Measurements from ENCODE around the gene COL5A1.

Gene COL5A1

GRCh38 chr9:134747951-134748489 lies 106.4 kb downstream of the COL5A1 start:
- TF ChIP-seq POLR2AphosphoS5 (IDR thresholded peaks at IDR 0.05; ENCODE audit: low read depth, low read length) (no peak), SIN3A (IDR thresholded peaks at IDR 0.05; ENCODE audit: borderline replicate concordance, insufficient read depth, low read length) (no peak), FOXP2 (optimal IDR thresholded peaks at IDR 0.05; ENCODE audit: borderline replicate concordance, extremely low read depth, extremely low read length, insufficient read depth) (no peak), TAF1 (IDR thresholded peaks at IDR 0.05; ENCODE audit: borderline replicate concordance, insufficient read depth, low read length) (no peak), REST (IDR thresholded peaks at IDR 0.05; ENCODE audit: insufficient read depth in 1 of 2, low read depth in 2 of 2, low read length in 2 of 2) (no peak)

GRCh38 chr9:134748591-134748990 lies 107.0 kb downstream of the COL5A1 start:
- TF ChIP-seq FOXP2 (optimal IDR thresholded peaks at IDR 0.05; ENCODE audit: borderline replicate concordance, extremely low read depth, extremely low read length, insufficient read depth) (no peak), SIN3A (IDR thresholded peaks at IDR 0.05; ENCODE audit: borderline replicate concordance, insufficient read depth, low read length) (no peak), TAF1 (IDR thresholded peaks at IDR 0.05; ENCODE audit: borderline replicate concordance, insufficient read depth, low read length) (no peak), POLR2AphosphoS5 (IDR thresholded peaks at IDR 0.05; ENCODE audit: low read depth, low read length) (no peak), REST (IDR thresholded peaks at IDR 0.05; ENCODE audit: insufficient read depth in 1 of 2, low read depth in 2 of 2, low read length in 2 of 2) (no peak)

GRCh38 chr9:134750450-134751155 lies 109.0 kb downstream of the COL5A1 start:
- TF ChIP-seq REST (IDR thresholded peaks at IDR 0.05; ENCODE audit: insufficient read depth in 1 of 2, low read depth in 2 of 2, low read length in 2 of 2) (no peak), TAF1 (IDR thresholded peaks at IDR 0.05; ENCODE audit: borderline replicate concordance, insufficient read depth, low read length) (no peak), SIN3A (IDR thresholded peaks at IDR 0.05; ENCODE audit: borderline replicate concordance, insufficient read depth, low read length) (no peak), FOXP2 (optimal IDR thresholded peaks at IDR 0.05; ENCODE audit: borderline replicate concordance, extremely low read depth, extremely low read length, insufficient read depth) (no peak), POLR2AphosphoS5 (IDR thresholded peaks at IDR 0.05; ENCODE audit: low read depth, low read length) (no peak)

GRCh38 chr9:134751622-134752021 lies 110.0 kb downstream of the COL5A1 start:
- no peak for TF ChIP-seq POLR2AphosphoS5 (IDR thresholded peaks at IDR 0.05; ENCODE audit: low read depth, low read length)
- no peak for TF ChIP-seq FOXP2 (optimal IDR thresholded peaks at IDR 0.05; ENCODE audit: borderline replicate concordance, extremely low read depth, extremely low read length, insufficient read depth)
- no peak for TF ChIP-seq REST (IDR thresholded peaks at IDR 0.05; ENCODE audit: insufficient read depth in 1 of 2, low read depth in 2 of 2, low read length in 2 of 2)
- TF ChIP-seq TAF1 (IDR thresholded peaks at IDR 0.05; ENCODE audit: borderline replicate concordance, insufficient read depth, low read length) = no peak
- TF ChIP-seq SIN3A (IDR thresholded peaks at IDR 0.05; ENCODE audit: borderline replicate concordance, insufficient read depth, low read length) = no peak

Measured in PFSK-1 (cell line).